ENCODE data around the gene GEMIN7. TPM values are rescaled to one million over a fixed set of nuclear protein-coding genes. Genes with fewer than 3 reads are reported as not detected.
A peak's percentile ranks its signal among the peaks of the same experiment; 100 is the strongest.

The GEMIN7 gene
- total and polyA plus RNA-seq, 2 of the 13 experiments (the other 11 are each of a cell fraction or from before 2014, with no cell fraction given), result 24.1 to 30.6 TPM

DNA sequence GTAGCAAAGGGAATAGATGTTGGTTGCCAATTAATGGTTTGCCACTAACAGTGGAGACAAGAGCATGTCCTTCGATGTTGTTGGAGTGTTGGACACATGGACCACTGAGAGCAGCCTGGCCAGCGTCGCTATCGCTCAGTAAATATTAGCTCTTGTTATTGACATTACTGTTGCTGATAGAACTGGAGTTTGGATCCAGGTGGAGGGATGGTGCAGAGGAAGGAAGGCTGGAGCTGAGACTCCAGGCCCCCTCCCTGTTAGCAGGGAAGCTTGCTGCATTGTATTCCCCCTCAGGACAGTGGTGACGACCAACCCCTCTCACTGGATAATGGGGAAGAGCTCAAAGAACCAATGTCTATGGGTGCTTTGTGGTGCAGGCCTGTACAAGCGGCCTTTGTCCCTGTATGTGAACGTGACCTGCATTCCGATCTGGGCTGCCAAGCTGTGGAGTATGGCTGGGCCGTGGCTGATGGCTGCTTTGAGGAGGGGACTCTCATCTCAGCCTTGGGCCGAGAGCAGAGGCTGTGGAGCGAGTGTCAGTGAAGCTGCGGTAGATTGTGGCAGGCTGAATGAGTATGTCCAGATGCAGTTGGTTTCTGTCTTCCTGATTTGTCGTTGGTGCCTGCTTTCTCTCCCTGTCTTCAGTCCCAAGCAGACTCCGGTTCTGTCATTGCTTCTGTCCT, 33.2 kb upstream of the GEMIN7 start (continued):
- TF ChIP-seq ZNF441 (CRISPR knock-in tag; IDR thresholded peaks at IDR 0.05; ENCODE audit: borderline replicate concordance) (peak; percentile 72; the same call in 1 of the 2 replicates), RAD51 (IDR thresholded peaks at IDR 0.05; ENCODE audit: borderline replicate concordance) (no peak), ZFP41 (CRISPR knock-in tag; IDR thresholded peaks at IDR 0.05; ENCODE audit: borderline replicate concordance) (no peak), ZFX (CRISPR knock-in tag; IDR thresholded peaks at IDR 0.05; ENCODE audit: low read depth) (peak; percentile 83), ATF2 (CRISPR knock-in tag; IDR thresholded peaks at IDR 0.05) (peak; percentile 89), DR1 (CRISPR knock-in tag; IDR thresholded peaks at IDR 0.05) (no peak), ZBTB42 (CRISPR knock-in tag; IDR thresholded peaks at IDR 0.05) (no peak), ZNF33B (CRISPR knock-in tag; IDR thresholded peaks at IDR 0.05) (no peak), ZSCAN21 (CRISPR knock-in tag; IDR thresholded peaks at IDR 0.05; ENCODE audit: borderline replicate concordance) (peak; percentile 82), SNAPC2 (CRISPR knock-in tag; IDR thresholded peaks at IDR 0.05) (peak; percentile 70; the same call in 1 of the 2 replicates), ZNF30 (CRISPR knock-in tag; IDR thresholded peaks at IDR 0.05) (no peak), JUN (CRISPR knock-in tag; IDR thresholded peaks at IDR 0.05) (0 out of 2 replicates have a peak, but pooled peaks have one; percentile 25), HNRNPH1 (optimal IDR thresholded peaks at IDR 0.05; ENCODE audit: low read depth, low read length) (no peak), JDP2 (CRISPR knock-in tag; IDR thresholded peaks at IDR 0.05; ENCODE audit: borderline replicate concordance) (no peak), ZNF430 (CRISPR knock-in tag; IDR thresholded peaks at IDR 0.05) (no peak), THAP11 (CRISPR knock-in tag; IDR thresholded peaks at IDR 0.05) (peak; percentile 67), SETDB1 (CRISPR knock-in tag; IDR thresholded peaks at IDR 0.05; ENCODE audit: borderline replicate concordance) (no peak)
- TF ChIP-seq, protein P1, sequence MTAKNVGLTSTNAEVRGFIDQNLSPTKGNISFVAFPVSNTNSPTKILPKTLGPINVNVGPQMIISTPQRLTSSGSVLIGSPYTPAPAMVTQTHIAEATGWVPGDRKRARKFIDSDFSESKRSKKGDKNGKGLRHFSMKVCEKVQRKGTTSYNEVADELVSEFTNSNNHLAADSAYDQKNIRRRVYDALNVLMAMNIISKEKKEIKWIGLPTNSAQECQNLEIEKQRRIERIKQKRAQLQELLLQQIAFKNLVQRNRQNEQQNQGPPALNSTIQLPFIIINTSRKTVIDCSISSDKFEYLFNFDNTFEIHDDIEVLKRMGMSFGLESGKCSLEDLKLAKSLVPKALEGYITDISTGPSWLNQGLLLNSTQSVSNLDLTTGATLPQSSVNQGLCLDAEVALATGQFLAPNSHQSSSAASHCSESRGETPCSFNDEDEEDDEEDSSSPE (CRISPR knock-in tag; IDR thresholded peaks at IDR 0.05), result peak; percentile 69
- TF ChIP-seq, protein P2, sequence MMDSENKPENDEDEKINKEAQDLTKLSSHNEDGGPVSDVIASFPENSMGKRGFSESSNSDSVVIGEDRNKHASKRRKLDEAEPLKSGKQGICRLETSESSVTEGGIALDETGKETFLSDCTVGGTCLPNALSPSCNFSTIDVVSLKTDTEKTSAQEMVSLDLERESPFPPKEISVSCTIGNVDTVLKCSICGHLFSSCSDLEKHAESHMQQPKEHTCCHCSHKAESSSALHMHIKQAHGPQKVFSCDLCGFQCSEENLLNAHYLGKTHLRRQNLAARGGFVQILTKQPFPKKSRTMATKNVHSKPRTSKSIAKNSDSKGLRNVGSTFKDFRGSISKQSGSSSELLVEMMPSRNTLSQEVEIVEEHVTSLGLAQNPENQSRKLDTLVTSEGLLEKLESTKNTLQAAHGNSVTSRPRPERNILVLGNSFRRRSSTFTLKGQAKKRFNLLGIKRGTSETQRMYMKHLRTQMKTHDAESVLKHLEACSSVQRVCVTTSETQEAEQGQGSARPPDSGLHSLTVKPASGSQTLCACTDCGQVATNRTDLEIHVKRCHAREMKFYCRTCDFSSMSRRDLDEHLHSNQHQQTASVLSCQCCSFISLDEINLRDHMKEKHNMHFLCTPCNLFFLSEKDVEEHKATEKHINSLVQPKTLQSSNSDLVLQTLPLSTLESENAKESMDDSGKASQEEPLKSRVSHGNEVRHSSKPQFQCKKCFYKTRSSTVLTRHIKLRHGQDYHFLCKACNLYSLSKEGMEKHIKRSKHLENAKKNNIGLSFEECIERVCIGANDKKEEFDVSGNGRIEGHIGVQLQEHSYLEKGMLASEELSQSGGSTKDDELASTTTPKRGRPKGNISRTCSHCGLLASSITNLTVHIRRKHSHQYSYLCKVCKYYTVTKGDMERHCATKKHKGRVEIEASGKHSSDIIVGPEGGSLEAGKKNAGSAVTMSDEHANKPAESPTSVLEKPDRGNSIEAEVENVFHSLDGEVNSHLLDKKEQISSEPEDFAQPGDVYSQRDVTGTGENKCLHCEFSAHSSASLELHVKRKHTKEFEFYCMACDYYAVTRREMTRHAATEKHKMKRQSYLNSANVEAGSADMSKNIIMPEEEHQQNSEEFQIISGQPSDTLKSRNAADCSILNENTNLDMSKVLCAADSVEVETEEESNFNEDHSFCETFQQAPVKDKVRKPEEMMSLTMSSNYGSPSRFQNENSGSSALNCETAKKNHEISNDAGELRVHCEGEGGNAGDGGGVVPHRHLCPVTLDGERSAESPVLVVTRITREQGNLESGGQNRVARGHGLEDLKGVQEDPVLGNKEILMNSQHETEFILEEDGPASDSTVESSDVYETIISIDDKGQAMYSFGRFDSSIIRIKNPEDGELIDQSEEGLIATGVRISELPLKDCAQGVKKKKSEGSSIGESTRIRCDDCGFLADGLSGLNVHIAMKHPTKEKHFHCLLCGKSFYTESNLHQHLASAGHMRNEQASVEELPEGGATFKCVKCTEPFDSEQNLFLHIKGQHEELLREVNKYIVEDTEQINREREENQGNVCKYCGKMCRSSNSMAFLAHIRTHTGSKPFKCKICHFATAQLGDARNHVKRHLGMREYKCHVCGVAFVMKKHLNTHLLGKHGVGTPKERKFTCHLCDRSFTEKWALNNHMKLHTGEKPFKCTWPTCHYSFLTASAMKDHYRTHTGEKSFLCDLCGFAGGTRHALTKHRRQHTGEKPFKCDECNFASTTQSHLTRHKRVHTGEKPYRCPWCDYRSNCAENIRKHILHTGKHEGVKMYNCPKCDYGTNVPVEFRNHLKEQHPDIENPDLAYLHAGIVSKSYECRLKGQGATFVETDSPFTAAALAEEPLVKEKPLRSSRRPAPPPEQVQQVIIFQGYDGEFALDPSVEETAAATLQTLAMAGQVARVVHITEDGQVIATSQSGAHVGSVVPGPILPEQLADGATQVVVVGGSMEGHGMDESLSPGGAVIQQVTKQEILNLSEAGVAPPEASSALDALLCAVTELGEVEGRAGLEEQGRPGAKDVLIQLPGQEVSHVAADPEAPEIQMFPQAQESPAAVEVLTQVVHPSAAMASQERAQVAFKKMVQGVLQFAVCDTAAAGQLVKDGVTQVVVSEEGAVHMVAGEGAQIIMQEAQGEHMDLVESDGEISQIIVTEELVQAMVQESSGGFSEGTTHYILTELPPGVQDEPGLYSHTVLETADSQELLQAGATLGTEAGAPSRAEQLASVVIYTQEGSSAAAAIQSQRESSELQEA (CRISPR knock-in tag; IDR thresholded peaks at IDR 0.05; ENCODE audit: not compliant biosample characterization), result no peak
